ENCODE data around the gene OR6C6.
A peak's percentile ranks its signal among the peaks of the same experiment; 100 is the strongest.
"Not testable (repeated sequence)": the region's sequence is repeated elsewhere in the genome, so short reads cannot be mapped to it uniquely, and the experiment has no call there.

OR6C6 gene

DNA sequence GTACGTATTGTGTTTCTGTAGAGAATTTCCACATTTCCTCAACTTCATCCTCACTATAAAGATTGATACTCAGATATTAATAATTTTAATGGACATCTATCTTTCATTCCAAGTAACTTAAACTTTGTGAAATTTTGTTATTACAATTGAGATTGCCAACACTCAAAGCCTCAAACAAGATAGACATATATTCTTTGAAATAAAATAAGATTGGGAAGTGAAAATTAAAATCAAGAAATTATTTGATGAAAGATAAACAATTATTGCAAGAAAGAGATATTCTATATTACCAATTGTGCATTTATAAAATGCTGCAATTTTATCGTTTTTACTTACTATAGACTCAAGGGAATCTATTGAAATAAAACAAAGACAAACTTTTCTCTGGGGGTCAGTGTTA, at the start of gene OR6C6:
Gene OR6C6, minus strand, starts transcription at position 101 of the 400 bp plus-strand sequence. CDS start 1,337 bp downstream, outside the sequence.
- DNase-seq: no peak

DNA sequence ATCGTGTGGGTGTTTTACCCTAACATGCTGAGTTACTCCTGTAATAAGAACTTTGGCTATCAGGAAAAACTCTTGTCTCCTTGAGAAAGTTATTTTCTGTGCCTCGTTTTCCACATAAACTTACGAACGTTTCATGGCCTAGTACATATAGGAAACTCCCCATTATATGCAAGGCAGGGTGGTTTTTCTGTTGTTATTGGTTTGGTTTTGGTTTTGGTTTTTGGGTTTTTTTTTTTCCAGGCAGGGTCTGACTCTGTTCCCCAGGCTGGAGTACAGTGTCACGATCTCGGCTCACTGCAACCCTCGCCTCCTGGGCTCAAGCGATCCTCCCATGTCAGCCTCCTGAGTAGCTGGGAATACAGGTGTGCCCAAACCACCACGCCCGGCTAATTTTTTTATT, 39.6 kb upstream of the OR6C6 start:
- no peak for DNase-seq

DNA sequence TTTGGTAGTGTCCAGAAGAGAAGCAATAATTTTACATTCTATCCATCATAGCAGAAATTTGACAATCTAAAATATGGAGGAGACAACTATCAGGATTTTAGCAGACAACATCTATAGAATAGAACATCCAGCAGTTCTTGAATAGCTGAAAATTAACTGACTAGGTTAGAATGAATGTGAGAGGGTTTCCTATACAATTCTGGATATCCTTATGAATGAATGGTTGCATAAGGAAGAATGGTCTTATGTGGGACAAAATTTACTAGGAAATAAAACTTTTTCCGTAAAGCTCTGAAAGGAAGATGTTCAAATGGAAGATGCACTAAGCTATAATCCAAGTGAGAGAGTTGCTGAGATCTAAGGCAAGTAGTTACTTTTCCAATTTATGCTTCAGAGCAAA, 34.1 kb upstream of the OR6C6 start, which contains the start of gene OR6C3:
Gene OR6C3, plus strand, starts transcription at position 301 of the 400 bp plus-strand sequence. CDS start 955 bp downstream, outside the sequence.
- DNase-seq: no peak

DNA sequence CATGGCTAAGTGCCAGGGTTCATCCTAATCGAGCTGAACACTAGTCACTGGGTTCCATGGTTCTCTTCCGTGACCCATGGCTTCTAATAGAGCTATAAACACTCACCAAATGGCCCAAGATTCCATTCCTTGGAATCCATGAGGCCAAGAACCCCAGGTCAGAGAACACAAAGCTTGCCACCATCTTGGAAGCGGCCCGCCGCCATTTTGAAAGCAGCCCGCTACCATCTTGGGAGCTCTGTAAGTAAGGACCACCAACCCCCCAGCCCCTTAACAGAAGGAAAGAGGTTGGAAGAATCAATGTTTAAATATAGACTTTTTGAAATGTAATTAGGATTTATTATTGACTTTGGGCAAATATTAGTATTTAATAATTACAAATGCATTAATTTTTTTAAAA, 29.4 kb upstream of the OR6C6 start:
- not testable (repeated sequence) for DNase-seq

DNA sequence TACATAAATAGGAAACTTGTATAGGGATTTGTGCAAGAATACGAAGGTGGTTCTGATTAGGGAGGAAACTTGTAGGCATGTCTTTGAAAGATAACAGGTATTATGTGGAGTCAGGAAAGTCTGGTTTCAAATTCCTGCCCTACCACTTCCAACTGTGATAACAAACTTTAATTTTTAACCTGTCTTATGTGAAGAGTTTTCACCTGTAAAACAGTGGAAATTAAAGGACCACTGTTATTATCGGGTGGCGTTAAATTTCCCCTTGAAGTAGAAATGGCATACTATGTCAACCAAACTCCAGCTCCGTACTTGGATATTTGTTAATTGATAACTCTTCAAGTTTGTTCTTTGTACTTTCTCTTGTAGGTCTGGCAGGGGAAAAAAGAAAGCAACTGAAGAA, 23.8 kb upstream of the OR6C6 start:
- DNase-seq: no peak

DNA sequence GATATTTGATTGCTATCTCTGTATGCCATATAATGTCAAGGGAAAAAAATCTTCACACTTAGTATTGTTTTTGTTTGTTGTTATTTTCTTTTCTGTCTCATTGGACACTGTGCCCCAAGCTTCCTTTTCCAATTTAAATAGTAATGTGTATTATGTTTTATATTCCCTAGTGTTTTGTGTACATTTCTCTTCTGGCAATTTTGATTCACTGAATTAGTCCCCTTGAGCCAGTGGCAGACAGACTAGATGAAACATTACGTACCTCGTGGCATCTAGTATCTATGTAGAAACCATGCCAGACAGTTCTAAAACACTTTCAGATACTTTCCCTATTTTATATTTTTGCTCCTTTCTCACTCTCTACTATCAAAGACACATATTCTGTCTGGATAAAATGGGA, 17.7 kb upstream of the OR6C6 start, which contains the start of gene OR6C1:
Gene OR6C1, plus strand, starts transcription at position 301 of the 400 bp plus-strand sequence. CDS start 6,257 bp downstream, outside the sequence.
- DNase-seq: no peak

DNA sequence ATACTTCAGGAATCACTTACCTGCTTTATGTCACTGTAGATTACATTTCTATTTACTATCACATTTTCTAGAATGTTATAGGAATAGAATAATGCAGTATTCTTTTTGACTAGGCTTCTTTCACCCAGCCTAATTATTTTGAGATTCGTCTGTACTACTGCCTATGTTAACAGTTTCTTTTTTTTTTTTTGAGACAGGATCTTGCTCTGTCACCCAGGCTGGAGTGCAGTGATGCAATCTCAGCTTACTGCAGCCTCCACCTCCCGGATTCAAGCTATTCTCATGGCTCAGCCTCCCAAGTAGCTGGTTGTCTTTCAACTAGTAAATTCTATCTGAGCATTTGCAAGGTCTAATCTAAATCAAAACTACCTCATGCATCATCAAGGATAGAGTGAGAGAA, 6.4 kb downstream of the OR6C6 start:
- DNase-seq: no peak

DNA sequence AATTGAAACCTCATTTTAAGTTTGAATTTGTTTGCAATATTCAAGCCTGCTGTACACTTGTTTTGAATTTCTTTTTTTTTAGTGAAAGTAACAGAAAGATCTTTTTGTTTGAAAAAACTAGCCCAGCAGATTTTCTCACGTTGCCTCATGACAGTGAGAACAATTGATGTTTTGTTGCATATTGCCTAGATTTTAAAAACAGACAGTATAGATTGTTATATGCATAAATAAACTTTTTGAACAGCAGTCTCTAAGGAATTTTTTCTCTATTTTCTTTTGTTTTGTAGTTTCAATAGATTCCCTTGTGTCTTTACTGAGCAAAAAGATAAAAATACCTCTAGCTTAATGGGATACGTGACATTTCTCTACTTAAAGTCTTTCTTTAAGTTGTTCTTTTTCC, 15.4 kb downstream of the OR6C6 start:
- no peak for DNase-seq

DNA sequence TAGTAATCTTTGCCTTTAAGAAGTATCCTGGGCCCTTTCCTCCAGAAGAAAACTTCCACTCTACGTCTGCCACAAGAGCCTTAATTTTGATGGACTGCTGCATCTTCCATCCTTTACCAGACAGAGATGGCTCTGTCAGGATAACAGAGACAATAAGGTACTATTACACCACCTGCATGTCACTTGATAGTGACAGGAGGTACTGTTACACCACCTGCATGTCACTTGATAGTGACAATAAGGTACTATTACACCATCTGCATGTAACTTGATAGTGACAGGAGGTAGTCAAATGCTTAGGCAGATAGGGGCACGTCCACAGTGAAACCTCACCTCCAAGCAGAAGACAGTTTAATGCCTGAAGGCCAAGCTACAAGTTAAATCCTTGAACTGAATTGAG, 38.1 kb downstream of the OR6C6 start:
- no peak for DNase-seq

DNA sequence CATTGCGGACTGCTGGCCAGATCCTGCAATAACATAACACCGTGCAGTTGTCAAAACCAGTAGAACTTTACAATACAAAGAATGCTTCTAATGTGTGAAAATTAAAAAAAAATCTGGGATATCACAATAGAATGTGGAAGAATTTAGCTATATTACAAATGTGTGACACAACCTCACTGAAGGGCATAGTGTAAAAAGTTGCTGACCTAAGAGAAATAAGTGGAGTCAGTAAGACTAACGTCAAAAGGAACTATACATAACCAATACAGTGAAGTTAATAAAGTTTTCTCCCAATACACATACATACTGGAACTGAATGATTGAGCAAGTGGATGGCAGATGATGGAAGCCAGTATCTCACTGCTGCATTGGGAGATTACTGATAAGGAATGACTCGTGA, 39.5 kb downstream of the OR6C6 start:
- DNase-seq: no peak

DNA sequence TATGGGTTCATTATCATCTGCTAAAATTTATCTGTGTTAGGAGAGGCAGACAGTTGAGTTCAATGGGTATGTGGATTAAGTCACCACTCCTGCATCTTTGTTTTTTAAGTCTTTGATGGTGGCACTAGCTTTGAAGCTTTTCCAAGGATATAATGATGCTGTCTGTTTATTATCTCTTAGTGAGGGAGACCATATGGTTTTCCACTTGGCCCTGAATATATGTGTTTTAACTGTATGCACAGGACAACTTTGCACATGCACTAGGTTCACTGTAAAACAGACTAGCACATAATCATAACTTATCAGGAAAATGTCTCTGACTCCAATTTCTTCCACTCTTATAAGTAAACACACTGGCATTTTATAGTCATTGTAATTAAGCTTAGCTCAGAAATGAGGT, 43.1 kb downstream of the OR6C6 start:
- DNase-seq: no peak

DNA sequence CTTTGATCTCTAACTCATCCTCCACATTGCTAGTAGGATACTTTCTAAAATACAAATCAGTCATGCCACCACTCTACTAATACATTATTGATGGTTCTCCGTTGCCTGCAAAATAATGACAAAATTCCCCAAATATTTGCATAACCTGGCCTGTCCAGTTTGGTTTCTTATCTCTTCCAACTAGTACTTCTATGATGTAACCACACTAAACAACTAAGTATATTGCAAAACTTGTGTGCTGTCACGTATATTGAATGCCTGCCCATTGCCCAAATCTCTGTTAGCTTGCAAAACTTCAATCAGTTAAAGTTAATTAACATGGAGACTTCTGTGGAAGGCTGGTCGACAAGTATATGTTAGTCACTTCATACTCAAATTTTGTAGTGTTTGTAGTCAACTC, 45.4 kb downstream of the OR6C6 start:
- peak; percentile 4 for DNase-seq

DNA sequence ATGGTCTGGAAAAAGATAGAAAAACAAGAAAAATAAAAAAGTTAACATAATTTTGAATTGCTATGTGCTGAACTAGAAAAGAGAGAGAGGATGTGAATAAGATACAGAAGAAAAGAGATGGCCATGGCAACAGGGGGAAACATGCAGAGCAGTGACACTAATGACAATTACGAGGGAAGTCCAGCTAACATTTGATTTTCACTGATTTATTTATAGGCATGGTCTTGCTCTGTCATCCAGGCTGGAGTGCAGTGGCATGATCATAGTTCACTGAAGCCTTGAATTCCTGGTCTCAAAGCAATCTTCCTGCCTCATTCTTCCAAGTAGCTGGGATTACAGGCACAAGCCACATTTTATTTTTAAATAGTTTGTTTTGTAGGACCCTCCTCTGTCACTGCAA, 50.2 kb downstream of the OR6C6 start:
- no peak for DNase-seq

DNA sequence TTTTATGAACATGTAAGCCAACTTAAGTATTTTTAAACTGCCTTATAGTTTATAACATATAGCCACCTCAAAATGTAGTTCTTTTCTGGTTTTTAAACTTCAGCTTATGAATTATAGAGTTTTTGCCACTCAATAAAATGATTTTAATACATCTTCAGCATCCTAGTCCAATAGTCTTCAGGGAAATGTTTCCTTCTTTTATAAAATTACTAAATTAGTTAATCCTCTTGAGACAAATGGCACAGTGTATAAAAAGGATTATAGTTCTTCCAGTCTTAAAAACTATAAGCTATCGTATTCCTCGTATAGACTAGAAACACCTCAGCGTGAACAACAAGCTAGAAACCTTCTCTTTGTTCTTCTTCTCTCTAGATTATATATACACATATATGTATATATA, 52.1 kb downstream of the OR6C6 start, which contains the start of gene OR6C74:
Gene OR6C74, plus strand, starts transcription at position 301 of the 400 bp plus-strand sequence. CDS start 2,679 bp downstream, outside the sequence.
- no peak for DNase-seq

Data from hematopoietic multipotent progenitor cell treated with erythropoietin and hydrocortisone succinate and interleukin-3 and kit ligand, for 6 days (in vitro differentiated cells).